Right lobe of liver (tissue), 6 donors: Measurements from ENCODE around the gene SMS. TPM values are rescaled to one million over a fixed set of nuclear protein-coding genes. Genes with fewer than 3 reads are reported as not detected.

Experiments used
- ATAC-seq, 4 donors: fragments of 200-7000 bp; cut with Tn5 transposase; one replicate each; pipeline ENCODE4 v1.9.1; 2020; ENCODE audit warnings: mild to moderate bottlenecking in 4 of 4, moderate library complexity in 4 of 4
- DNase-seq, 3 donors: peaks; one replicate each; pipeline ENCODE4 v3.0.0-alpha.2; 2020
- H3K27ac ChIP-seq, 3 donors: fragments of 200-600 bp; one replicate each; pipeline ENCODE4 v1.8.0; 2022
- H3K27me3 ChIP-seq, 2 donors: fragments of 200-600 bp; one replicate each; pipeline ENCODE4 v1.8.0; 2022
- H3K36me3 ChIP-seq, 4 donors: fragments of 200-600 bp; sonication (generic) in 1 of 4; one replicate each; pipeline versions ENCODE4 v1.5.1 to v1.8.0; 2017 to 2022; ENCODE audit warnings: control low read depth in 1 of 4
- H3K4me1 ChIP-seq, 4 donors: fragments of 200-600 bp; sonication (generic) in 1 of 4; one replicate each; pipeline versions ENCODE4 v1.5.1 to v1.8.0; 2017 to 2022; ENCODE audit warnings: control low read depth in 1 of 4
- H3K4me3 ChIP-seq, 3 donors: fragments of 200-600 bp; one replicate each; pipeline ENCODE4 v1.8.0; 2022
- H3K9me3 ChIP-seq, 4 donors: fragments of 200-600 bp; sonication (generic) in 1 of 4; one replicate each; pipeline versions ENCODE4 v1.5.1 to v1.8.0; 2017 to 2022; ENCODE audit warnings: control low read depth in 1 of 4
- POLR2A ChIP-seq: fragments of 450-650 bp; IDR thresholded peaks from one replicate; pipeline ENCODE4 v1.6.1; 2017; ENCODE audit warnings: antibody characterized with exemption, mild to moderate bottlenecking
- WGBS: methylation state at CpG from one replicate; pipeline ENCODE4 v1.1.6; 2018; ENCODE audit warnings: low coverage, low lambda C conversion rate; ENCODE audit not compliant: insufficient coverage; ENCODE audit errors: missing lambda C conversion rate; 5-methylcytosine and 5-hydroxymethylcytosine counted together
- intact Hi-C, 2 donors: fragments of 100-400 bp; cut with DNase I; formaldehyde crosslinking; loops; one replicate each; pipeline versions ENCODE4 v1.11.2 to v1.14.1; 2022
- total RNA-seq, 6 experiments: library from RNA; depleted of rRNA in 2 of 6; stranded (reverse); fragments of >200 nt in 2 of 6; fragmentation: NEBNext Ultra II Directional in 3 of 6; extraction: Animal tissue kit (Norgen Biotek cat#: 25700) in 3 of 6; gene quantifications; one replicate each; pipeline versions ENCODE4 v1.1.0 to v1.2.4, GENCODE V29; 2016 to 2023
- TF ChIP-seq, protein P1 (sequence below), 4 donors: fragments of 200-600 bp in 3 of 4; fragments of 450-650 bp in 1 of 4; IDR thresholded peaks; one replicate each; pipeline versions ENCODE4 v1.5.1 to v1.8.0; 2016 to 2022; ENCODE audit warnings: antibody characterized with exemption in 4 of 4, mild to moderate bottlenecking in 2 of 4
- donor health status: DM: no; HTN: yes; CAD: no.
- donor health status: DM: no; HTN: no; CAD: no.
- donor health status: DM: no; HTN: no; CAD: no.
- donor health status: DM: no; HTN: yes; CAD: no.
- donor health status: DM: no; HTN: yes; CAD: no.

Gene SMS
- total RNA-seq, 6 experiments from 2014 or later, result 14.6 to 27.1 (median 21.9) TPM

DNA sequence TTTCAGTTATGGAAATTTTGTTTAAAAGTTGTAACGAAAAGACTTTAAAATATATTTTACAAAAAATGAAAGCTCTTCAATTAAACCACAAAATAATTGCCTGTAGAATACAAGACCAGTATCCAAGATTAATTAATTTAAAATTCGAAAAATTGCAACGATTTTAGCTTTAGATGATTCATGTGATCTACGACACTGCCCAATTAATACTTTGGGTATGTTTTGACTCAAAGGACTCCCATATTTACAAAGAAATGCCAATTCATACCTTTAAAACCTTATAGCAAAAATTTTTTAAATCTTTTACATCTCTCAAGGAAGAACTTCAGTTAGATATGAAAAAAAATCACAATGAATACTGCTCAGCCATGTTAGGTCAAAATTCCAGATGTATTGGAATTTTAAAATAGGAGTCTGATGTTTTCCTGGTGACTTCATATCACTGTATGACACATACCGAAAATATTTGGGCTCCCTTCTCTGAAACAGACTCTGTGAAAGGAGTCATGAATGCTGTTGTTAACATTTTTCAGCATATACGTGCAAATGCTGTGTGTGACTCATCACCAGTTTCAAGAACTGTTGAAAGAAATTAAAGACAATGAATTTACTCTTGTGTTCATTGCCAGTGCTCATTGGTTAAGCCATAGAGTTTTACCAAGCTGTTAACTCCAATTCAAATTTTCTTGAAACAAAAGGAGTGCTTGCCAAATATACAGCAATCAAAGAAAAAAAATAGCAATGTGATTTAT is 13.8 kb upstream of the SMS start:
- H3K36me3 ChIP-seq, result no peaks in the 10 kb centered on the region

DNA sequence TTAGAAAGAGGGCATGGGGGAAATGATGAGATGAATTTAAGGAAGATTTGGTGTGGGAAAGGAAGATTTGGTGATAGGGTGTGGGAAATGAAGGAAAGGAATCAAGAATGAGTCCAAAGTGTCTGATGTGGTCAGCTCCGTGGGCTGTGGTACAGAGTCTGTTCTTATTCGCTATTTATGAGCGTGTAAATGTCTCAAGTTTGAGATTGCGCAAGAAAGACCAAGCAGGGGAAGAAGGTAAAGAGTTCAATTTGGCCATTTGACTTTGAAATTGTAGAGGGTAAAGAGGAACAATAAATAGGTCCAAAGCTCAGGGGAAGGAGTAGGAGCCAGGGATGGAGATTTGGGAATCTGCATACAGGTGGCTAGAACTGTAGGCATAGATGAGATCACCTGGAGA is 11.3 kb upstream of the SMS start:
- Histone ChIP-seq H3K36me3 (no peaks in the 10 kb centered on the region), H3K4me3 (no peak overlapping the region), H3K4me1 (no peaks in the 10 kb centered on the region), H3K27me3 (no peaks in the 10 kb centered on the region), H3K9me3 (no peaks in the 10 kb centered on the region), H3K27ac (no peak overlapping the region)
- ATAC-seq (no peak), DNase-seq (no peak)
- 77% methylated on average over 4 of the region's 4 CpGs for WGBS
- TF ChIP-seq, protein P1, sequence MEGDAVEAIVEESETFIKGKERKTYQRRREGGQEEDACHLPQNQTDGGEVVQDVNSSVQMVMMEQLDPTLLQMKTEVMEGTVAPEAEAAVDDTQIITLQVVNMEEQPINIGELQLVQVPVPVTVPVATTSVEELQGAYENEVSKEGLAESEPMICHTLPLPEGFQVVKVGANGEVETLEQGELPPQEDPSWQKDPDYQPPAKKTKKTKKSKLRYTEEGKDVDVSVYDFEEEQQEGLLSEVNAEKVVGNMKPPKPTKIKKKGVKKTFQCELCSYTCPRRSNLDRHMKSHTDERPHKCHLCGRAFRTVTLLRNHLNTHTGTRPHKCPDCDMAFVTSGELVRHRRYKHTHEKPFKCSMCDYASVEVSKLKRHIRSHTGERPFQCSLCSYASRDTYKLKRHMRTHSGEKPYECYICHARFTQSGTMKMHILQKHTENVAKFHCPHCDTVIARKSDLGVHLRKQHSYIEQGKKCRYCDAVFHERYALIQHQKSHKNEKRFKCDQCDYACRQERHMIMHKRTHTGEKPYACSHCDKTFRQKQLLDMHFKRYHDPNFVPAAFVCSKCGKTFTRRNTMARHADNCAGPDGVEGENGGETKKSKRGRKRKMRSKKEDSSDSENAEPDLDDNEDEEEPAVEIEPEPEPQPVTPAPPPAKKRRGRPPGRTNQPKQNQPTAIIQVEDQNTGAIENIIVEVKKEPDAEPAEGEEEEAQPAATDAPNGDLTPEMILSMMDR (IDR thresholded peaks at IDR 0.05), result no peak
- TF ChIP-seq POLR2A, result no peak
- intact Hi-C loops, result no loop called here

More for the DNA sequence above, 13.8 kb upstream of the SMS start:
- WGBS, result 35% methylated on average over 6 of the region's 6 CpGs
- H3K4me1 ChIP-seq, result no peaks in the 10 kb centered on the region
- peak in 3 of 4 donors; percentile 58 to 90 (median 62) for ATAC-seq
- TF ChIP-seq POLR2A, result no peak
- TF ChIP-seq, protein P1 (IDR thresholded peaks at IDR 0.05), result no peak
- no peaks in the 10 kb centered on the region for H3K9me3 ChIP-seq
- intact Hi-C loops, result no loop called here
- no peaks in the 10 kb centered on the region for H3K27me3 ChIP-seq
- DNase-seq, result no peak
- peak overlapping the region; percentile 1 to 36 (median 31) for H3K4me3 ChIP-seq
- H3K27ac ChIP-seq, result peak overlapping the region; percentile 20 to 63 (median 22)

DNA sequence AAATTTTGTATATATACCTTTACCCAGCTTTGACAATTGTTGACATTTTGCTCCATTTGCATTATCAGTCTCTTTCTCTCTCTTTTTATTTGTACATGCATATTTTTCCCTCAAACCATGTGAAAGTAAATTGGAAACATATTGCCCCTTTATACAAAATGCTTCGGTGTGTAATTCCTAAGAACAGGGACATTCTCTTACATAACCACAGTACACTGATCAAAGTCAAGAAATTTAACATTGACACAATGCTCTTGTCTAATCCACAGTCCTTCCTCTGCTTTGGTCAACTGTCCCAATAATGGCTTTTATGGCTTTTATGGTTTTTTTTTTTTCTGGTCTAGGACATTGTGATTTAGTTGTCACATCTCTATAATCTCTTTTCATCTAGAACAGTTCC is 9.5 kb upstream of the SMS start:
- ATAC-seq, result peak in 1 of 4 donors; percentile 64
- intact Hi-C loops, result no loop called here
- no peaks in the 10 kb centered on the region for H3K4me1 ChIP-seq
- no peak overlapping the region for H3K4me3 ChIP-seq
- TF ChIP-seq, protein P1 (IDR thresholded peaks at IDR 0.05), result no peak
- TF ChIP-seq POLR2A, result no peak
- H3K9me3 ChIP-seq, result no peaks in the 10 kb centered on the region
- H3K27me3 ChIP-seq, result no peaks in the 10 kb centered on the region
- no peaks in the 10 kb centered on the region for H3K36me3 ChIP-seq
- no peak for DNase-seq
- H3K27ac ChIP-seq, result no peak overlapping the region
- 52% methylated on average over 1 of the region's 1 CpG for WGBS

DNA sequence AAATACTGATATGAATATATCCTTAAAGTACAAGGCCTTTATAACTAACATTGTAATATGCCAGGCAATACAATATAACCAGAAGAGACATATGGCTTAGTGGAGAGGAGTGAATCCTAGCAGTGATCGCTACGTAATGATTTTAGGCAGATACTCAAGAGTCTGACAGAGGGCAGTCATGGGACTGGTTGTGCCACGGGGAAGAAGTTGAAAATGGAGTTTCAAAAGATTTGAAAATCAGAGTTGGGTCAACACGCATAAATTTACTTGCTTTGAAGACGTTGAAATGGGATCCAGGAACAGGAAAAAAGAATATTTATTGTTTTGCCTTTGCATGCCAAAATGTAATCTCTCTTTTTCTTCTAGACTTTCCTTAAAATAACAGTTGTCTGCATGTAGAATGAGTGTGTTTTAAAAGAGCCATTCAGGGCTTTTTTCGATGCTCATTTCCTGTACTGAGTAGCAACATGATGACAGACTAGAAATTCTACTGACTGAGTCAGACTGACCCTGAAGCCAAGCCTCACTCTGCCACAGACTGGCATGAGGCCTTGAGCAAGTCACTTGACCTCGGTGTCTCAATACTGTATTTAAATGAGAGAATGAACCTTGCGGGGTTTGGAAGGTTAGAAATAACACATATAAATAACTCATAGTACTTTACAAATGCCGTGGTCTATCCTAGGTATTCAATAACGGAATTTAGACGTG is 8.1 kb upstream of the SMS start:
- Histone ChIP-seq H3K27me3 (no peaks in the 10 kb centered on the region), H3K36me3 (no peaks in the 10 kb centered on the region), H3K27ac (peak overlapping the region in 2 of 3 donors; percentile 3 to 41), H3K9me3 (no peaks in the 10 kb centered on the region), H3K4me3 (no peak overlapping the region), H3K4me1 (no peaks in the 10 kb centered on the region)
- ATAC-seq (peak in 3 of 4 donors; percentile 12 to 87 (median 51)), DNase-seq (no peak)
- intact Hi-C loops, result no loop called here
- TF ChIP-seq, protein P1 (IDR thresholded peaks at IDR 0.05), result no peak
- TF ChIP-seq POLR2A, result no peak
- 63% methylated on average over 11 of the region's 11 CpGs for WGBS
